NB4 (cell line): ENCODE measurements around the gene KRTAP4-3.
"Not testable (repeated sequence)": the region's sequence is repeated elsewhere in the genome, so short reads cannot be mapped to it uniquely, and the experiment has no call there.

Experiments
- DNase-seq: peaks from one replicate; pipeline ENCODE4 v3.0.0; 2010; ENCODE audit warnings: low read depth
- H3K4me3 ChIP-seq: one replicate; pipeline ENCODE4 v1.5.1; 2011; ENCODE audit warnings: mild to moderate bottlenecking, low read depth, low read length, moderate library complexity
- CTCF ChIP-seq: IDR thresholded peaks from one replicate; pipeline ENCODE4 v1.5.1; 2012; ENCODE audit warnings: low read depth, low read length
- MAX ChIP-seq: IDR thresholded peaks from 2 replicates; pipeline ENCODE4 v1.6.1; 2011; ENCODE audit warnings: low read depth, low read length
- MYC ChIP-seq: IDR thresholded peaks from 2 replicates; pipeline ENCODE4 v1.6.1; 2011; ENCODE audit warnings: low read depth, low read length
- POLR2A ChIP-seq: IDR thresholded peaks from 2 replicates; pipeline ENCODE4 v1.6.1; 2011; ENCODE audit warnings: mild to moderate bottlenecking; ENCODE audit not compliant: insufficient read length; ENCODE audit errors: extremely low read depth

Gene KRTAP4-3

GRCh38 chr17:41190328-41190727 is 22.3 kb upstream of the KRTAP4-3 start:
- TF ChIP-seq CTCF (no peak), MAX (no peak), MYC (no peak)
- DNase-seq = no peak

GRCh38 chr17:41189837-41190318 is 21.9 kb upstream of the KRTAP4-3 start, which contains the start of gene KRTAP9-1:
Gene KRTAP9-1, plus strand, starts transcription at chr17:41189887. Its CDS starts 0 bp downstream, at chr17:41189887.
- DNase-seq, H3K4me3 ChIP-seq: not testable (repeated sequence)

More at GRCh38 chr17:41190328-41190727, 22.3 kb upstream of the KRTAP4-3 start:
- H3K4me3 ChIP-seq = no peak overlapping the region

- DNase-seq = no peak
- no peak for TF ChIP-seq CTCF
- TF ChIP-seq MAX = no peak
- TF ChIP-seq POLR2A = no peak
- TF ChIP-seq MYC = no peak
- H3K4me3 ChIP-seq = no peak overlapping the region
Measured at GRCh38 chr17:41186872-41187271, 18.9 kb upstream of the KRTAP4-3 start.

- no peak overlapping the region for H3K4me3 ChIP-seq
- TF ChIP-seq MYC (no peak), MAX (no peak), POLR2A (no peak), CTCF (no peak)
- no peak for DNase-seq
Measured at GRCh38 chr17:41185001-41185400, 17.0 kb upstream of the KRTAP4-3 start.

GRCh38 chr17:41184480-41184961 is 16.5 kb upstream of the KRTAP4-3 start, which contains the start of gene KRTAP4-1:
Gene KRTAP4-1, minus strand, starts transcription at chr17:41184911. Its CDS starts 57 bp downstream, at chr17:41184854.
- H3K4me3 ChIP-seq = no peak within 1 kb of the TSS
- no peak for TF ChIP-seq CTCF
- TF ChIP-seq POLR2A = no peak
- TF ChIP-seq MAX = no peak
- no peak for TF ChIP-seq MYC
- no peak for DNase-seq

- DNase-seq = no peak
- H3K4me3 ChIP-seq = no peak overlapping the region
- TF ChIP-seq CTCF = no peak
- TF ChIP-seq MYC = no peak
- no peak for TF ChIP-seq MAX
- no peak for TF ChIP-seq POLR2A
Measured at GRCh38 chr17:41178843-41179616, 11.0 kb upstream of the KRTAP4-3 start.
